DND-41 (cell line): ENCODE results near the gene SSR4.

ENCODE experiments used
- ATAC-seq: fragments of 200-7000 bp; cut with Tn5 transposase; 3 replicates; pipeline ENCODE4 v1.9.1; 2021; ENCODE audit warnings: low read depth; ENCODE audit not compliant: insufficient read depth
- DNase-seq: peaks from one replicate; pipeline ENCODE4 v3.0.0-alpha.2; 2020
- H2AFZ ChIP-seq: 2 replicates; pipeline ENCODE4 v1.6.0; 2012; ENCODE audit warnings: low read depth, low read length
- H3K27ac ChIP-seq: 2 replicates; pipeline ENCODE4 v1.5.1; 2012; ENCODE audit warnings: low read length, inconsistent platforms
- H3K27me3 ChIP-seq: fragments of 200-600 bp; sonication (generic); 2 replicates; pipeline ENCODE4 v1.6.0; 2012; ENCODE audit warnings: low read length, mild to moderate bottlenecking, inconsistent platforms; ENCODE audit not compliant: insufficient read depth, poor library complexity
- H3K36me3 ChIP-seq: 2 replicates; pipeline ENCODE4 v1.5.1; 2012; ENCODE audit warnings: low read length, inconsistent platforms; ENCODE audit not compliant: insufficient read depth
- H3K4me1 ChIP-seq: 2 replicates; pipeline ENCODE4 v1.5.1; 2012; ENCODE audit warnings: mild to moderate bottlenecking, low read length; ENCODE audit not compliant: insufficient read depth
- H3K4me2 ChIP-seq: 2 replicates; pipeline ENCODE4 v1.6.0; 2012; ENCODE audit warnings: mild to moderate bottlenecking, moderate library complexity, low read length, inconsistent platforms; ENCODE audit not compliant: insufficient read depth
- H3K4me3 ChIP-seq, 2 experiments: fragments of 200-600 bp in 1 of 2; shearing (Covaris generic) in 1 of 2; 2 replicates each; pipeline ENCODE4 v1.5.1; 2012 to 2016; ENCODE audit warnings: inconsistent platforms in 2 of 2, low read length in 2 of 2, mild to moderate bottlenecking in 2 of 2, low read depth in 1 of 2, moderate library complexity in 1 of 2
- H3K79me2 ChIP-seq: 2 replicates; pipeline ENCODE4 v1.6.0; 2012; ENCODE audit warnings: low read length, inconsistent platforms; ENCODE audit not compliant: insufficient read depth
- H3K9ac ChIP-seq: 2 replicates; pipeline ENCODE4 v1.6.0; 2012; ENCODE audit warnings: low read depth, mild to moderate bottlenecking, inconsistent platforms, low read length, moderate library complexity
- H3K9me3 ChIP-seq: 2 replicates; pipeline ENCODE4 v1.5.1; 2012; ENCODE audit warnings: low read length, moderate library complexity, mild to moderate bottlenecking, inconsistent platforms; ENCODE audit not compliant: insufficient read depth, severe bottlenecking
- H4K20me1 ChIP-seq: 2 replicates; pipeline ENCODE4 v1.6.0; 2012; ENCODE audit warnings: low read length; ENCODE audit not compliant: insufficient read depth
- EZH2 ChIP-seq: IDR thresholded peaks from 3 replicates; pipeline ENCODE4 v1.6.1; 2012; ENCODE audit warnings: borderline replicate concordance, low read depth, mild to moderate bottlenecking, moderate library complexity, low read length, inconsistent platforms; ENCODE audit not compliant: severe bottlenecking
- TF ChIP-seq, protein P1 (sequence below): IDR thresholded peaks from 2 replicates; pipeline ENCODE4 v1.5.1; 2012; ENCODE audit warnings: borderline replicate concordance, low read length, moderate library complexity, mild to moderate bottlenecking; ENCODE audit not compliant: poor library complexity, severe bottlenecking; ENCODE audit errors: extremely low read depth

The SSR4 gene

DNA sequence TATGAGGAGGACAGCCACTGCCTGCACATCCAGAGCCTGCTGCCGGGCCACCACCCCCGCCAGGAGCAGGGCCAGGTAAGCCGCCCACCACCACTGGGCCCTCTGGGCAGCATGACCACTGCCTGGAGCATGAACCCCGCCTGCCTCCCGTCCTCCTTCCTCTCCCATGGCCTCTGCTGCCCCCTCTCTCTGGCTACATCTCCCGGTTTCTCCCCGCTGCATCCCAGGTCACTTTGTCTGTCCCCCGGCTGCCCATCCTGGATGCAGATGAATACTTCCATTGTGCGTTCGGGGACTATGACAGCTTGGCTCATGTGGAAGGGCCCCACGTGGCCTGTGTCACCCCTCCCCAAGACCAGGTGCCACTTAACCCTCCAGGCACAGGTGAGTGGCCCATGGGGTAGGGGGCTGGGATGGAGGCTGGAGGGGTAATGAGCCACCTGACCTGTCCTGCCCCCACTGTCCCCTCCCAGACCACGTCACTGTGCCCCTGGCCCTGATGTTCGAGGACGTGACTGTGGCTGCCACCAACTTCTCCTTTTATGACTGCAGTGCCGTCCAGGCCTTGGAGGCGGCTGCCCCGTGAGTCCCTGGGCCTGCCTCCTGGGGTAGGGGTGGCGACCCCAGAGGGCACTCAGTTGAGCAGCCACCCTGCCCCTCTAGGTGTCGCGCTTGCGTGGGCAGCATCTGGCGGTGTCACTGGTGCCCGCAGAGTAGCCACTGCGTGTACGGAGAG is 24.4 kb upstream of the SSR4 start:
- no peaks in the 10 kb centered on the region for H3K36me3 ChIP-seq
- TF ChIP-seq, protein P1, sequence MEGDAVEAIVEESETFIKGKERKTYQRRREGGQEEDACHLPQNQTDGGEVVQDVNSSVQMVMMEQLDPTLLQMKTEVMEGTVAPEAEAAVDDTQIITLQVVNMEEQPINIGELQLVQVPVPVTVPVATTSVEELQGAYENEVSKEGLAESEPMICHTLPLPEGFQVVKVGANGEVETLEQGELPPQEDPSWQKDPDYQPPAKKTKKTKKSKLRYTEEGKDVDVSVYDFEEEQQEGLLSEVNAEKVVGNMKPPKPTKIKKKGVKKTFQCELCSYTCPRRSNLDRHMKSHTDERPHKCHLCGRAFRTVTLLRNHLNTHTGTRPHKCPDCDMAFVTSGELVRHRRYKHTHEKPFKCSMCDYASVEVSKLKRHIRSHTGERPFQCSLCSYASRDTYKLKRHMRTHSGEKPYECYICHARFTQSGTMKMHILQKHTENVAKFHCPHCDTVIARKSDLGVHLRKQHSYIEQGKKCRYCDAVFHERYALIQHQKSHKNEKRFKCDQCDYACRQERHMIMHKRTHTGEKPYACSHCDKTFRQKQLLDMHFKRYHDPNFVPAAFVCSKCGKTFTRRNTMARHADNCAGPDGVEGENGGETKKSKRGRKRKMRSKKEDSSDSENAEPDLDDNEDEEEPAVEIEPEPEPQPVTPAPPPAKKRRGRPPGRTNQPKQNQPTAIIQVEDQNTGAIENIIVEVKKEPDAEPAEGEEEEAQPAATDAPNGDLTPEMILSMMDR, result no peak
- TF ChIP-seq EZH2, result no peak
- DNase-seq, result no peak

DNA sequence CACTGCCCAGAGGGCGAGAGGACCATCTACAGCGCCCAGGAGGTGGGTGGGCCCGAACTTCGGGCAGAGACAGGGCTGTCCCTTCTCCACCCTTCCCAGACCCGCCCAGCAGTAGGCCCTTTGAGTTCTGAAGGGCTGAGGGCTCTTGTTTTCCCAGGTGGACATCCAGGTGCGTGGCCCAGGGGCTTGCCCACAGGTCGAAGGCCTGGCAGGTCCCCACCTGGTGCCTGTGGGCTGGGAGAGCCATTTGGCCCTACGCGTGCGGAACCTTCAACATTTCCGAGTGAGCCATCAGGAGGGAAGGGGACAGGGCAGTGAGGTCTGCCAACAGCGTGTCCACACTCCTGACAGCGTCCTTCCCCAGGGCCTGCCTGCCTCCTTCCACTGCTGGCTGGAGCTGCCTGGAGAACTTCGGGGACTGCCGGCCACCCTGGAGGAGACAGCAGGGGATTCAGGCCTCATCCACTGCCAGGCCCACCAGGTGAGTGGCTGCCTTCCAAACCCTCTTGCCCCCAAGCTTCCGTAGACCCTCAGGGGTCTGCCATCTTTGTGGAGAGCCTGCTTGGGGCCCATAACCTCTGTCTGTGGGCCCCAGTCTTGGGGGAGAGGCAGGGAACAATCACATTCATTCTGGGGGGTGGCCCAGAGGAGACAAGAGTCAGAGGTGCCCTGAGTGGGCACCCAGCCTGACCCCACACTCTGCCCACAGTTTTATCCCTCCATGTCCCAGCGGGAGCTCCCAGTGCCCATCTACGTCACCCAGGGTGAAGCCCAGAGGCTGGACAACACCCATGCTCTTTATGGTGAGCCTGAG is 23.7 kb upstream of the SSR4 start:
- Histone ChIP-seq H3K27ac (no peak overlapping the region), H2AFZ (no peak overlapping the region), H3K36me3 (no peaks in the 10 kb centered on the region), H4K20me1 (no peaks in the 10 kb centered on the region), H3K4me3 (no peak overlapping the region), H3K9me3 (no peaks in the 10 kb centered on the region), H3K4me1 (peaks cover 16% of the 10 kb centered on the region), H3K4me2 (no peak overlapping the region), H3K9ac (no peak overlapping the region), H3K27me3 (no peaks in the 10 kb centered on the region), H3K79me2 (no peaks in the 10 kb centered on the region)
- no peak for TF ChIP-seq EZH2
- TF ChIP-seq, protein P1, result no peak
- no peak for DNase-seq
- no peak for ATAC-seq

More for the DNA sequence above, 24.4 kb upstream of the SSR4 start:
- H3K79me2 ChIP-seq, result no peaks in the 10 kb centered on the region
- H3K27ac ChIP-seq, result no peak overlapping the region
- no peak overlapping the region for H3K9ac ChIP-seq
- H3K4me2 ChIP-seq, result no peak overlapping the region
- H3K27me3 ChIP-seq, result no peaks in the 10 kb centered on the region
- no peak overlapping the region for H3K4me3 ChIP-seq
- H3K9me3 ChIP-seq, result no peaks in the 10 kb centered on the region
- no peak overlapping the region for H2AFZ ChIP-seq
- no peak for ATAC-seq
- H3K4me1 ChIP-seq, result peaks cover 20% of the 10 kb centered on the region
- no peaks in the 10 kb centered on the region for H4K20me1 ChIP-seq

DNA sequence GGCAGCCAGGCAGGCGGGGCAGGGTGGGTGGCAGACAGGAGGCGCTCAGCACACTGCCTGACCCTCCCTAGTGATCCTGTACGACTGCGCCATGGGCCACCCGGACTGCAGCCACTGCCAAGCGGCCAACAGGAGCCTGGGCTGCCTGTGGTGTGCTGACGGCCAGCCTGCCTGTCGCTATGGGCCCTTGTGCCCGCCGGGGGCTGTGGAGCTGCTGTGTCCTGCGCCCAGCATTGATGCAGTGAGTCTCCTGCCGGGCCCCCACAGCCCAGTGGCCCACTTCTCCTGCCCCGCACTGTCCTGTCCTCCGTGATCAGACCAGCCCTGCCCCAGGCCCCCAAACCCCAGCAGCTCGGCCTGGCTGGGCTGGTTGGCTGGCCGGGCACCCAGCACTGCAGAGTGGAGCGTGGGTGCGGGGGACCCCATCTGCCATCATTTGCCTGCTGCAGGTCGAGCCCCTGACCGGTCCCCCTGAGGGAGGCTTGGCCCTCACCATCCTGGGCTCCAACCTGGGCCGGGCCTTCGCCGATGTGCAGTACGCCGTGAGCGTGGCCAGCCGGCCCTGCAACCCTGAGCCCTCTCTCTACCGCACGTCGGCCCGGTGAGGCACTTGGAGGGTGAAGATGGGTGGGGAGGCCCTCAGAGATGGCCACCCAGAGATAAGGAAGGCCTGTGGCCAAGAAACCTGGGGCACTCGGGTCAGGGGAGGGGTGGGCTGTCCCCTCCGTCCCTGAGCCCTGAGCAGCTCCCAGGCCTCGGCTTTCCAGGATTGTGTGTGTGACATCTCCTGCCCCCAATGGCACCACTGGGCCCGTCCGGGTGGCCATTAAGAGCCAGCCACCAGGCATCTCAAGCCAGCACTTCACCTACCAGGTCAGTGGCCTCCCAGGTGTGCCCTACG is 22.8 kb upstream of the SSR4 start:
- no peak overlapping the region for H3K9ac ChIP-seq
- no peak overlapping the region for H3K27ac ChIP-seq
- no peaks in the 10 kb centered on the region for H3K79me2 ChIP-seq
- no peaks in the 10 kb centered on the region for H4K20me1 ChIP-seq
- ATAC-seq, result no peak
- no peaks in the 10 kb centered on the region for H3K9me3 ChIP-seq
- no peaks in the 10 kb centered on the region for H3K36me3 ChIP-seq
- DNase-seq, result no peak
- no peak overlapping the region for H3K4me3 ChIP-seq
- no peak overlapping the region for H2AFZ ChIP-seq
- no peak overlapping the region for H3K4me2 ChIP-seq
- no peaks in the 10 kb centered on the region for H3K27me3 ChIP-seq
- TF ChIP-seq, protein P1, result no peak
- TF ChIP-seq EZH2, result no peak
- H3K4me1 ChIP-seq, result peaks cover 8% of the 10 kb centered on the region
